ENCODE results near the gene ZMYM2. TPM values are rescaled to one million over a fixed set of nuclear protein-coding genes. Genes with fewer than 3 reads are reported as not detected.

Gene ZMYM2
- total RNA-seq, 1 experiment from 2014 or later = 91.1 TPM

DNA sequence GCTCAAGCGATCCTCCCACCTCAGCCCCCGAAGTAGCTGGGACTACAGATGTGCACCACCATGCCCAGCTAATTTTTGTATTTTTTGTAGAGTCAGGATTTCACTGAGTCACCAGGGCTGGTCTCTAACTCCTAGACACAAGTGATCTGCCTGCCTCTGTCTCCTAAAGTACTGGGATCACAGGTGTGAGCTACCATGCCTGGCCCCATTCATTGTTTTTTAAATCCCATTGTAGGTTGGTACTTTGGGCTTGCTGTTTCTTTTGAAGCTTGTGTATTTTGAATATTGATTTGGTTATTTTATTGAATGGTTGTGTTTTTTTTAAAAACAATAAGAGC lies 26.7 kb downstream of the ZMYM2 start:
- no peak overlapping the region for H3K27ac Mint-ChIP-seq (ENCODE audit: unreplicated experiment)
- no peak for DNase-seq
- Histone ChIP-seq H3K9me3 (no peaks in the 10 kb centered on the region), H3K4me1 (0 out of 2 replicates have a peak, but pooled peaks cover 6% of the 10 kb centered on the region), H3K27me3 (replicated peaks; ENCODE audit: control insufficient read depth, insufficient read depth, low read length) (no peaks in the 10 kb centered on the region), H3K4me3 (ENCODE audit: low read depth, low read length) (no peak overlapping the region), H3K36me3 (ENCODE audit: control insufficient read depth, insufficient read depth, low read length) (0 out of 2 replicates have a peak, but pooled peaks cover 1% of the 10 kb centered on the region)
- no peaks in the 10 kb centered on the region for H3K27me3 Mint-ChIP-seq (ENCODE audit: insufficient read depth, unreplicated experiment)
- TF ChIP-seq, protein P1, sequence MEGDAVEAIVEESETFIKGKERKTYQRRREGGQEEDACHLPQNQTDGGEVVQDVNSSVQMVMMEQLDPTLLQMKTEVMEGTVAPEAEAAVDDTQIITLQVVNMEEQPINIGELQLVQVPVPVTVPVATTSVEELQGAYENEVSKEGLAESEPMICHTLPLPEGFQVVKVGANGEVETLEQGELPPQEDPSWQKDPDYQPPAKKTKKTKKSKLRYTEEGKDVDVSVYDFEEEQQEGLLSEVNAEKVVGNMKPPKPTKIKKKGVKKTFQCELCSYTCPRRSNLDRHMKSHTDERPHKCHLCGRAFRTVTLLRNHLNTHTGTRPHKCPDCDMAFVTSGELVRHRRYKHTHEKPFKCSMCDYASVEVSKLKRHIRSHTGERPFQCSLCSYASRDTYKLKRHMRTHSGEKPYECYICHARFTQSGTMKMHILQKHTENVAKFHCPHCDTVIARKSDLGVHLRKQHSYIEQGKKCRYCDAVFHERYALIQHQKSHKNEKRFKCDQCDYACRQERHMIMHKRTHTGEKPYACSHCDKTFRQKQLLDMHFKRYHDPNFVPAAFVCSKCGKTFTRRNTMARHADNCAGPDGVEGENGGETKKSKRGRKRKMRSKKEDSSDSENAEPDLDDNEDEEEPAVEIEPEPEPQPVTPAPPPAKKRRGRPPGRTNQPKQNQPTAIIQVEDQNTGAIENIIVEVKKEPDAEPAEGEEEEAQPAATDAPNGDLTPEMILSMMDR (IDR thresholded peaks at IDR 0.05; ENCODE audit: insufficient read depth in 1 of 2, low read depth in 1 of 2, low read length in 1 of 2, severe bottlenecking in 1 of 2, unreplicated experiment in 1 of 2) = no peak
- H3K36me3 Mint-ChIP-seq (ENCODE audit: insufficient read depth, unreplicated experiment) = peaks cover 51% of the 10 kb centered on the region
- H3K4me1 Mint-ChIP-seq (ENCODE audit: low read depth, unreplicated experiment) = peaks cover 7% of the 10 kb centered on the region
- POLR2A ChIA-PET = no interaction called here
- H3K4me3 Mint-ChIP-seq (ENCODE audit: unreplicated experiment) = no peak overlapping the region
- CTCF ChIA-PET = interaction anchor here (0.6 to 0.8 kb wide), 3 partner anchors 31 to 200 kb away, joined by 3 to 6 read pairs (median 4); no protein-coding TSS in a partner anchor
- no TSS peak for BruUV-seq (replicated peaks)
- intact Hi-C loops (cut with micrococcal nuclease; ENCODE audit: unreplicated experiment) = no loop called here
- no peaks in the 10 kb centered on the region for H3K9me3 Mint-ChIP-seq (ENCODE audit: unreplicated experiment)

DNA sequence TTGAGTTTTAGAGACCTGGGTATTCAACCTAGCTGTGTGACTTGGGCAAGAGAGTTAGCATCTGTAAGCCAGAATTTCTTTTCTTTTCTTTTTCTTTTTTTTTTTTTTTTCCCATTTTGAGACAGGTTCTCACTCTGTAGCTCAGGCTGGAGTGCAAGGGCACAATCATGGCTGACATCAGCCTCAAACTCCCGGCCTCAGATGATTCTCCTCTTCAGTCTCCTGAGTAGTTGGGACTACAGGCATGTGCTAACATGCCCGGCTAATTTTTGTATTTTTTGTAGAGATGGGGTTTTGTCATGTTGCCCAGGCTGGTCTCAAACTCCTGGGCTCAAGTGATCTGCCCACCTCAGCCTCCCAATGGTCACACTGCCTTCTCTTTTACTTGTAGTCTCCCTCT lies 33.0 kb downstream of the ZMYM2 start:
- Mint-ChIP-seq H3K9me3 (ENCODE audit: unreplicated experiment) (no peaks in the 10 kb centered on the region), H3K4me1 (ENCODE audit: low read depth, unreplicated experiment) (no peaks in the 10 kb centered on the region), H3K36me3 (ENCODE audit: insufficient read depth, unreplicated experiment) (peaks cover 45% of the 10 kb centered on the region), H3K27me3 (ENCODE audit: insufficient read depth, unreplicated experiment) (no peaks in the 10 kb centered on the region), H3K4me3 (ENCODE audit: unreplicated experiment) (no peak overlapping the region), H3K27ac (ENCODE audit: unreplicated experiment) (no peak overlapping the region)
- DNase-seq = no peak
- intact Hi-C loops (cut with micrococcal nuclease; ENCODE audit: unreplicated experiment) = no loop called here
- no peaks in the 10 kb centered on the region for H3K4me1 ChIP-seq
- no peak overlapping the region for H3K4me3 ChIP-seq (ENCODE audit: low read depth, low read length)
- BruUV-seq (replicated peaks) = no TSS peak
- H3K9me3 ChIP-seq = no peaks in the 10 kb centered on the region
- ChIA-PET POLR2A (no interaction called here), CTCF (interaction anchor here (0.6 kb wide), 1 partner anchor 159 kb away, joined by 5 read pairs; no protein-coding TSS in a partner anchor)
- H3K36me3 ChIP-seq (ENCODE audit: control insufficient read depth, insufficient read depth, low read length) = peaks cover 3% of the 10 kb centered on the region
- TF ChIP-seq, protein P1 (IDR thresholded peaks at IDR 0.05; ENCODE audit: insufficient read depth in 1 of 2, low read depth in 1 of 2, low read length in 1 of 2, severe bottlenecking in 1 of 2, unreplicated experiment in 1 of 2) = no peak
- no peaks in the 10 kb centered on the region for H3K27me3 ChIP-seq (replicated peaks; ENCODE audit: control insufficient read depth, insufficient read depth, low read length)

DNA sequence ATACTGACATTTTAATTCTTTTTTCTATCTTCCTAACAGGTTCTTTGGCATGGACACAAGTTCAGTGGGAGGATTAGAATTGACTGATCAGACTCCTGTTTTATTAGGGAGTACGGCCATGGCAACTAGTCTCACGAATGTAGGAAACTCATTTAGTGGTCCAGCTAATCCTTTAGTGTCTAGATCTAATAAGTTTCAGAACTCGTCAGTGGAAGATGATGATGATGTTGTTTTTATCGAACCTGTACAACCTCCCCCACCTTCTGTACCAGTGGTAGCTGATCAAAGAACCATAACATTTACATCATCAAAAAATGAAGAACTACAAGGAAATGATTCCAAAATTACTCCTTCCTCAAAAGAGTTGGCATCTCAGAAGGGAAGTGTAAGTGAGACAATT lies 34.5 kb downstream of the ZMYM2 start:
- CTCF ChIA-PET = no interaction called here
- no peak overlapping the region for H3K4me3 Mint-ChIP-seq (ENCODE audit: unreplicated experiment)
- no TSS peak for BruUV-seq (replicated peaks)
- intact Hi-C loops (cut with micrococcal nuclease; ENCODE audit: unreplicated experiment) = no loop called here
- no peak overlapping the region for H3K4me3 ChIP-seq (ENCODE audit: low read depth, low read length)
- no peaks in the 10 kb centered on the region for H3K9me3 Mint-ChIP-seq (ENCODE audit: unreplicated experiment)
- POLR2A ChIA-PET = no interaction called here
- no peaks in the 10 kb centered on the region for H3K4me1 Mint-ChIP-seq (ENCODE audit: low read depth, unreplicated experiment)
- H3K36me3 ChIP-seq (ENCODE audit: control insufficient read depth, insufficient read depth, low read length) = peaks cover 2% of the 10 kb centered on the region
- H3K4me1 ChIP-seq = no peaks in the 10 kb centered on the region
- H3K27ac Mint-ChIP-seq (ENCODE audit: unreplicated experiment) = no peak overlapping the region
- H3K27me3 ChIP-seq (replicated peaks; ENCODE audit: control insufficient read depth, insufficient read depth, low read length) = no peaks in the 10 kb centered on the region
- DNase-seq = no peak
- peaks cover 52% of the 10 kb centered on the region for H3K36me3 Mint-ChIP-seq (ENCODE audit: insufficient read depth, unreplicated experiment)
- H3K27me3 Mint-ChIP-seq (ENCODE audit: insufficient read depth, unreplicated experiment) = no peaks in the 10 kb centered on the region
- H3K9me3 ChIP-seq = no peaks in the 10 kb centered on the region
- TF ChIP-seq, protein P1 (IDR thresholded peaks at IDR 0.05; ENCODE audit: insufficient read depth in 1 of 2, low read depth in 1 of 2, low read length in 1 of 2, severe bottlenecking in 1 of 2, unreplicated experiment in 1 of 2) = no peak

Measured in Caco-2 (cell line).